DMS153 treated with DMSO at 0.1 percent for 48 hours (cell line): Measurements from ENCODE around the gene MGST3.
"Not testable (repeated sequence)": the region's sequence is repeated elsewhere in the genome, so short reads cannot be mapped to it uniquely, and the experiment has no call there.

Experiments
- DNase-seq: peaks from one replicate; lab custom pipeline; 2025; ENCODE audit not compliant: unreplicated experiment; lab: John Stamatoyannopoulos, UW

The MGST3 gene

DNA sequence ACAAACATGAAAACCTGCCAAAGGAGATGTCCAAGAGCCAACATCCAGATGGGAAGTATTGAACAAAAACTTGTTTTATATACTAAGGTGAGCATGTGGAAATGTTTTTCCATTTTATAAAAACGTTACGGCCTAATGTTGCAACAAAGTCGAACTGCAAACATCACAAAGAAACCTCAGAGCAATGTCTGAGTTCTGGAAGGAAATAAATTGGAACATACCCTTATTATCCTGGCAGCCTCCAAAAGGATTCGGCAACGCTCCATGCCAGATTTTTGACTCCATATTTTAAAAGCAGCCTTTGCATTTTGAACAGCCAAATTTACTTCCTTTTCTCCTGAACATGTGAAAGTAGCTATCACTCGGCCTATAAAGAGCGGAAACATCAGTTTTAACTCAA, 64.0 kb downstream of the MGST3 start:
- DNase-seq: no peak

DNA sequence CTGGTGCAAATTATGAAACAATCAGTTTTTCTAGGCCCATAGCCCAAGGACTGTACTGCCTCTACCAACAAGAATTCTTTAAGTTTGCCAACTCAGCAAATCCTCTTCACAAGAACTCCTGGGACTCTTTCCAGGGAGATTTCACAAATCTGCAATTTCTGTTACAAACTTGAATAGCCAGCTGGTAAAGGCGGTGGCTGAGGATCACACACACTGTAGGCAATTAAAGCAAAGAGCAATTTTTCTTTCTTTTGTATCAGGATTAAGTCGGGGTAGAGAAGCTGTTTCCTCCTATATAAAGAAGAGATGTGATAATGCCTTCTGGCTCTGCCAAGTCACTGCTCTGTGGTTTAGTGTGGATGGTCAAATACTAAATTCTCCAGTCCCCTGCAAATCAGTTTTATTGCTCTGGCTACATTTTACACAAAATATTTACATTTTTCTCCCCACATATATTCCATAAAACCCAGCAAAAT, 65.6 kb downstream of the MGST3 start:
- no peak for DNase-seq

DNA sequence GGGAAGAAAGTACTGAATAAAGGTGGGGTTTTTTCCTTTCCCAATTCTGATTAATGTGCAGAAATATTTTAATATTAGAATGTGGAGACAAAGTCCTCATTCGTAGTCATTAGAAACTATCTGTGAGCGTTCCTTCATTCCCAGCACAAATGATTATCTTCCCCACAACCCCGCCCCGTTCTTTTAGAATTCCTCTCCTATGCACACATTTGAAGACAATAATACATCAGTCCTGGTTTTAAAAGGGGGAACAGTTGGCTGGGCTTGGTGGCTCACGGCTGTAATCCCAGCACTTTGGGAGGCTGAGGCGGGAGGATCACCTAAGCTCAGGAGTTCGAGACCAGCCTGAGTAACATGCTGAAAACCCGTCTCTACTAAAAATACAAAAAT, 66.5 kb downstream of the MGST3 start:
- DNase-seq: no peak

DNA sequence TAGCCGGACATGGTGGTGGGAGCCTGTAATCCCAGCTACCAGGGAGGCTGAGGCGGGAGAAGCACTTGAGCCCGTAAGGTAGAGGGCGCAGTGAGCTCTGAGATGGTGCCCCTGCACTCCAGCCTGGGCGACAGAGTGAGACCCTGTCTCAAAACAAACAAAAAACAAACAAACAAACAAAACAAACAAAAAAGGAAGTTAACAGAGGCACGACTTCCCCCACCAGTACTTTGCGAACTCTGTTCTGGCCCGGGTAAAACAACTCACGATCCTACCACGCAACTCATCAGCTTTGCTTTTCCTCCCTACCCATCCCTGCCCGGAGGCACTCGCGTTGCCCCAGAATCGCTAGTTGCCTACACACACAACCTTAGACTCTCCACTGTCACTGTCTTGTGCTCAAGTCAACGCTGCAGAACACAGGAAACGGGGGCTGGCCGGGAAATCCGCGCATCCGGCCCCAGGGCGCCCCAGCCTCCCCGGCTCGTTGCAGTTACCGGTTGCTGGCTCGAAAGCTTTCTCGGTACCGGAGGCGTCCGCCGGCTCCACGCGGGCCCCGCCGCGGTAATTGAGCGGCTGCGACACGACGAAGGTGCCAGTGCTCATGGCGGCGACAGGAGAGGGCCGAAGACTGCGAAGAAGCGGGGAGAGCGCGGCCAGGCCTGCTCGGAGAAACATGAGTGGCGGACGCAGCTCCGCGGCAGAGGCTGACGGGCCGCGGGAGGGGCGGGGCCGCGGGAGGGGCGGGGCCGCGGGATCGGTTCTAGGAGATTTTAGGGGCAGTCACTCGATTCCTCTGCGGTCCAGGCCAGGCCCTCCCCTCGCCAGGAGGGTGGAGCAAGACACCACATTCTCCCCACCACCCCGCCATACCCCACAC, 67.1 kb downstream of the MGST3 start, which contains the start of gene ALDH9A1:
TSS of gene ALDH9A1 (minus strand) at position 682 of the 880 bp plus-strand sequence. CDS start at position 678, 4 bp downstream.
- DNase-seq: peak; percentile 77

DNA sequence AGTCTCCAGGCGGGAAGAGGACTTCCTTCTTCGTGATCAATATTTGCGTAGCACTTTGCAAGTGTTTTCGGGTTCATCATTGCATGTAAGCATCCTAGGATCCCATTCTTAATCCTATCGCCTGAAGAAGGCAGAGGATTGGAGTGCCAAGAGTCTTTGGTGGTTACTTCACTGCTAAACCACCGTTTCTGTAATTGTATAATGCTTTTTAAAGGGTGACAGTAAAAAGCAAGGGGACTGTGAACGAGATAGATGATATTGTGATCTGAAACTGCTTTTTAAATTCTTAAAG, 67.7 kb downstream of the MGST3 start:
- no peak for DNase-seq

DNA sequence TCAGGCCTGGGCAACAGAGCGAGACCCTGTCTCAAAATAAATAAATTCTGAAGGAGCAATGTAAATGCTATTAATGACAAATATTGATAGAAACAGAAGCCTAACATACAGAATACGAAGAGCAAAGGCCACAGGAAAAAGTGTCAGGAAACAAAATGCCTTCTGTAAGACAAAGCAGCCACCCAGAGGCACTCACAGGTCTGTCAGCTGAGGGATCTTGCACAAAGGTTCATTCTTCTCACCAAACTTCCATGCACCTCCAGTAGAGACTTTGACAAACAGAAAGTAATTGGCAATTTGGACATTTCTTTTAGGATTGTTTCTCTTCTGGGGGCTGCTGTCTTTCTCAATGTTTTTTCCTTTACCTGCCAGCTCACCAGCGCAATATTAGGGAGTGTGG, 68.5 kb downstream of the MGST3 start:
- no peak for DNase-seq

DNA sequence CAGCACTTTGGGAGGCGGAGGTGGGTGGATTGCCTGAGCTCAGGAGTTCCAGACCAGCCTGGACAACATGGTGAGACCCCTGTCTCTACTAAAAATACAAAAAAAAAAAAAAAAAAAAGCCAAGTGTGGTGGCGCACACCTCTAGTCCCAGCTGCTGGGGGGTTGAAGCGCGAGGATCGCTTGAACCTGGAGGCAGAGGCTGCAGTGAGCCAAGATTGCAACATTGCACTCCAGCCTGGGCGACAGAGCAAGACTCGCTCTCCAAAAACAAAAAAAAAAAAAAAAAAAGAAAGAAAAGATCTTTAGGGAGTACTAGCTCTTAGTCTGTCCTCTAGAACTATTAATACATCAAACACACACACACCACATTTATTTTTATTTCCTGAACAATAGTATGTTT, 70.9 kb downstream of the MGST3 start:
- DNase-seq: not testable (repeated sequence)

DNA sequence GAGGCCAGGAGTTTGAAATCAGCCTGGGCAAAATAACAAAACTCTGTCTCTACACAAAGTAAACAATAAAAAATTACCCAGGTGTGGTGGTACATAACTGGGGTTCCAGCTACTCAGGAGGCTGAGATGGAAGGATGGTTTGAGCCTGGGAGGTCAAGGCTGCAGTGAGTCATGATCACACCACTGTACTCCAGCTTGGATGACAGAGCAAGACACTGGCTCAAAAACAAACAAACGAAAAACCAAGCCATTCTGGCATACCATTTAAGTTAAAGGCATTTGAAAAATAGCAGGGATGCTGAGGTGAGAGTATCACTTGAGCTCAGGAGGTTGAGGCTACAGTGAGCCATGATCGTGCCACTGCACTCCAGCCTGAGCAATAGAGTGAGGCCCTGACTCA, 72.6 kb downstream of the MGST3 start:
- DNase-seq: no peak
